NCI-H2196 treated with DMSO at 0.1 percent for 48 hours (cell line): ENCODE data around the gene CHST5.

Source experiments
- DNase-seq: peaks from one replicate; lab custom pipeline; 2025; ENCODE audit not compliant: unreplicated experiment; lab: John Stamatoyannopoulos, UW

The CHST5 gene

DNA sequence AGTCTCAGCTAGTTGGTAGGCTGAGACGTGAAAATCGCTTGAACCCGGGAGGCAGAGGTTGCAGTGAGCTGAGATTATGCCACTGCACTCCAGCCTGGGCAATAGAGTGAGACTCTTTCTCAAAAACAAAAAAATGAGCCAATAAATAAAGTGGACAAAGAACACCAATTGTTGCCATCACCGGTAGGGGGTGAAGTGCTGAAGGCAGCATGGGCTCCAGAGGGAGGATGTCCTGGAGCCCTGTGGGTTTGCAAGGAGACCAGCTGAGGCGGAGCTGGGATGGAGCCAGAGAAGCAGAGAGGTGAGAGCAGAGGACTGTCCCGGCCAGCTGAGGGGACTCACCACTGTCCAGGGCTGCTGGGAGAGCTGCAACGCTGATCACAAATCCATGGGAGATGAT is 54.4 kb downstream of the CHST5 start:
- no peak for DNase-seq

DNA sequence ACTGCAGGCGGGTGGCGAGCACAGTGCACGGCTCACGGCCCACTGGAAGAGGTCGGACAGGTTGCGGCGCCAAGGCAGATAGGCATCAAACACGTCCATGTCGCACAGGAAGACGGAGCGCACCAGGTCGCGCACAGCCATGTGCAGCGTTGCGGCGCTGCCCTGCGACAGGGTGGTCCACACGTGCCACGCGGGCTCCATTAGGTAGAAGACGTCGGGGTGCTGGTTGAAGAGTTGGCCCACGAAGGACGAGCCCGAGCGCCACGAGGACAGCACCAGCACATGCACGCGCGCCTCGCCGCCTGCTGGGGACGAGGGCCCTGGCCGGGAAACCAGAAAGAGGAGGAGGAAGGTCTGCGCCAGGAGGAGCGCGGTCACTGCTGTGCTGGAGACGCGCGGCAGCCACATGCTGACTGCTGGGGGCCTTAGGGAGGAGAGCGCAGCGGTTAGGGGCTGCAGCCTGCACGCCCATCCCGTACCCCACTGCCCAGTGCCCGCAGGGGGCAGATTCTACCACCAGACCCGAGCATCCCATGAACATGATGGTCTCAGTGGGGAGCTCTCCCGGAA is 56.4 kb downstream of the CHST5 start:
- DNase-seq: no peak
